WI38 (cell line): ENCODE data around the gene INSYN2B.

ENCODE experiments used
- H3K4me3 ChIP-seq: 2 replicates; pipeline ENCODE4 v1.5.1; 2011; ENCODE audit warnings: low read depth, mild to moderate bottlenecking, control low read depth, low read length
- CTCF ChIP-seq: IDR thresholded peaks from 2 replicates; pipeline ENCODE4 v1.5.1; 2012; ENCODE audit warnings: low read depth, mild to moderate bottlenecking, control low read depth, low read length

The INSYN2B gene

GRCh38 chr5:169920474-169920873, 59.8 kb downstream of the INSYN2B start:
- TF ChIP-seq CTCF = no peak
- H3K4me3 ChIP-seq = no peak overlapping the region

- no peak for TF ChIP-seq CTCF
- H3K4me3 ChIP-seq = no peak overlapping the region
These were observed 62.1 kb downstream of the INSYN2B start for GRCh38 chr5:169918228-169918627.

- no peak overlapping the region for H3K4me3 ChIP-seq
- no peak for TF ChIP-seq CTCF
These were observed 62.8 kb downstream of the INSYN2B start for GRCh38 chr5:169917500-169917899.

GRCh38 chr5:169914766-169915165, 65.5 kb downstream of the INSYN2B start:
- TF ChIP-seq CTCF = no peak
- H3K4me3 ChIP-seq = no peak overlapping the region

- no peak for TF ChIP-seq CTCF
- H3K4me3 ChIP-seq = no peak overlapping the region
These were observed 66.8 kb downstream of the INSYN2B start for GRCh38 chr5:169913479-169913878.

- no peak overlapping the region for H3K4me3 ChIP-seq
- TF ChIP-seq CTCF = no peak
These were observed 68.7 kb downstream of the INSYN2B start for GRCh38 chr5:169911448-169912212.

GRCh38 chr5:169910393-169910792, 69.9 kb downstream of the INSYN2B start:
- no peak overlapping the region for H3K4me3 ChIP-seq
- TF ChIP-seq CTCF = no peak
